A673 (cell line): Measurements from ENCODE around the gene DCK.

Experiments
- CTCF ChIP-seq: fragments of 300-800, 200-600 bp; sonication (generic); conservative IDR thresholded peaks from 2 replicates; pipeline ENCODE4 v1.5.1; 2017; ENCODE audit warnings: low read depth, mild to moderate bottlenecking, antibody characterized with exemption, low read length, moderate library complexity, mixed read lengths
- EZH2 ChIP-seq: fragments of 200-600 bp; sonication (generic); IDR thresholded peaks from 2 replicates; pipeline ENCODE4 v1.6.1; 2017; ENCODE audit warnings: borderline replicate concordance, low read depth, mild to moderate bottlenecking, mixed read lengths, antibody characterized with exemption, low read length; ENCODE audit not compliant: poor library complexity, severe bottlenecking

GRCh38 chr4:71070015-71070414, 76.6 kb downstream of the DCK start:
- TF ChIP-seq EZH2 = no peak
- TF ChIP-seq CTCF = no peak
